COR-L47 (cell line): Measurements from ENCODE around the gene MGAT5.

Experiments
- DNase-seq: peaks from one replicate; lab custom pipeline; 2025; lab: John Stamatoyannopoulos, UW

Gene MGAT5

GRCh38 chr2:134253804-134254203 lies at the start of gene MGAT5:
TSS of gene MGAT5 (plus strand) at chr2:134254072. CDS start at chr2:134254404, 332 bp downstream.
- DNase-seq, result peak; percentile 96

- no peak for DNase-seq
Observed at GRCh38 chr2:134205087-134205486, 48.8 kb upstream of the MGAT5 start.

GRCh38 chr2:134206031-134206430 lies 47.8 kb upstream of the MGAT5 start:
- no peak for DNase-seq

- no peak for DNase-seq
Observed at GRCh38 chr2:134206573-134206972, 47.3 kb upstream of the MGAT5 start.

GRCh38 chr2:134207589-134208209 lies 46.2 kb upstream of the MGAT5 start:
- no peak for DNase-seq

- DNase-seq, result no peak
Observed at GRCh38 chr2:134208825-134209224, 45.0 kb upstream of the MGAT5 start.

- no peak for DNase-seq
Observed at GRCh38 chr2:134212746-134213145, 41.1 kb upstream of the MGAT5 start.

- no peak for DNase-seq
Observed at GRCh38 chr2:134216152-134216829, 37.6 kb upstream of the MGAT5 start.

- no peak for DNase-seq
Observed at GRCh38 chr2:134217351-134217750, 36.5 kb upstream of the MGAT5 start.

GRCh38 chr2:134217924-134218323 lies 35.9 kb upstream of the MGAT5 start:
- no peak for DNase-seq

GRCh38 chr2:134218414-134218813 lies 35.5 kb upstream of the MGAT5 start:
- DNase-seq, result no peak

- no peak for DNase-seq
Observed at GRCh38 chr2:134218930-134219658, 34.8 kb upstream of the MGAT5 start.

- DNase-seq, result no peak
Observed at GRCh38 chr2:134220344-134220974, 33.4 kb upstream of the MGAT5 start.

GRCh38 chr2:134224005-134224404 lies 29.9 kb upstream of the MGAT5 start:
- DNase-seq, result no peak

GRCh38 chr2:134225173-134225572 lies 28.7 kb upstream of the MGAT5 start:
- DNase-seq, result no peak

- DNase-seq, result no peak
Observed at GRCh38 chr2:134225841-134226240, 28.0 kb upstream of the MGAT5 start.

- no peak for DNase-seq
Observed at GRCh38 chr2:134226601-134227000, 27.3 kb upstream of the MGAT5 start.

GRCh38 chr2:134227666-134228065 lies 26.2 kb upstream of the MGAT5 start:
- no peak for DNase-seq

- no peak for DNase-seq
Observed at GRCh38 chr2:134228493-134228903, 25.4 kb upstream of the MGAT5 start.

GRCh38 chr2:134229540-134229939 lies 24.3 kb upstream of the MGAT5 start:
- DNase-seq, result no peak

GRCh38 chr2:134230885-134231284 lies 23.0 kb upstream of the MGAT5 start:
- no peak for DNase-seq

- DNase-seq, result no peak
Observed at GRCh38 chr2:134231301-134231964, 22.4 kb upstream of the MGAT5 start.
